ENCODE data around the gene EDARADD. TPM values are rescaled to one million over a fixed set of nuclear protein-coding genes. Genes with fewer than 3 reads are reported as not detected.

EDARADD gene
- total RNA-seq, 1 donor from 2014 or later: 9.4 TPM

DNA sequence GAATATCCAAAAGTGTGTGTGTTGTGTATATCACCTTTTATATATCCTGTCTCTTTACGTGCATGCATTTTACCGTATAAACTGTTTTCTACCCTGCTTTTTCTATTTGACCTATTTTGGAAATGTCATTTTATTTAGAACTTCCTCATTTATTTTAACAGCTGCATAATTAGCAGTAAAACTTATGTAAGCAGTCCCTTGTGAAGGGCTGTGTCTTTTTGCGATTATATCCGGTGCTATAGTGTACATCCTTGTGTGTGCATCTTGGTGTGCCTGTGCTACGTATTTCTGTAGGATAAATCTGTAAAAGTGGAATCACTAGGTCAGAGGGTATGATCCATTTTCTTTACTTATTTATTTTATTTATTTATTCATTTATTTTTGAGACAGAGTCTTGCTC is 136.9 kb downstream of the EDARADD start:
- DNase-seq (ENCODE audit: low spot score): no peak
- Mint-ChIP-seq H3K27ac (ENCODE audit: unreplicated experiment) (no peak overlapping the region), H3K36me3 (ENCODE audit: low read depth, unreplicated experiment) (peaks cover 24% of the 10 kb centered on the region), H3K9me3 (ENCODE audit: unreplicated experiment) (no peaks in the 10 kb centered on the region), H3K4me3 (ENCODE audit: unreplicated experiment) (no peak overlapping the region), H3K27me3 (ENCODE audit: unreplicated experiment) (no peaks in the 10 kb centered on the region), H3K4me1 (ENCODE audit: unreplicated experiment) (peaks cover 23% of the 10 kb centered on the region)
- TF ChIP-seq, protein P1, sequence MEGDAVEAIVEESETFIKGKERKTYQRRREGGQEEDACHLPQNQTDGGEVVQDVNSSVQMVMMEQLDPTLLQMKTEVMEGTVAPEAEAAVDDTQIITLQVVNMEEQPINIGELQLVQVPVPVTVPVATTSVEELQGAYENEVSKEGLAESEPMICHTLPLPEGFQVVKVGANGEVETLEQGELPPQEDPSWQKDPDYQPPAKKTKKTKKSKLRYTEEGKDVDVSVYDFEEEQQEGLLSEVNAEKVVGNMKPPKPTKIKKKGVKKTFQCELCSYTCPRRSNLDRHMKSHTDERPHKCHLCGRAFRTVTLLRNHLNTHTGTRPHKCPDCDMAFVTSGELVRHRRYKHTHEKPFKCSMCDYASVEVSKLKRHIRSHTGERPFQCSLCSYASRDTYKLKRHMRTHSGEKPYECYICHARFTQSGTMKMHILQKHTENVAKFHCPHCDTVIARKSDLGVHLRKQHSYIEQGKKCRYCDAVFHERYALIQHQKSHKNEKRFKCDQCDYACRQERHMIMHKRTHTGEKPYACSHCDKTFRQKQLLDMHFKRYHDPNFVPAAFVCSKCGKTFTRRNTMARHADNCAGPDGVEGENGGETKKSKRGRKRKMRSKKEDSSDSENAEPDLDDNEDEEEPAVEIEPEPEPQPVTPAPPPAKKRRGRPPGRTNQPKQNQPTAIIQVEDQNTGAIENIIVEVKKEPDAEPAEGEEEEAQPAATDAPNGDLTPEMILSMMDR (IDR thresholded peaks at IDR 0.05; ENCODE audit: unreplicated experiment): no peak

- Mint-ChIP-seq H3K27ac (ENCODE audit: unreplicated experiment) (no peak overlapping the region), H3K36me3 (ENCODE audit: low read depth, unreplicated experiment) (peaks cover 19% of the 10 kb centered on the region), H3K4me1 (ENCODE audit: unreplicated experiment) (peaks cover 11% of the 10 kb centered on the region), H3K4me3 (ENCODE audit: unreplicated experiment) (peak overlapping the region; percentile 10), H3K9me3 (ENCODE audit: unreplicated experiment) (no peaks in the 10 kb centered on the region), H3K27me3 (ENCODE audit: unreplicated experiment) (no peaks in the 10 kb centered on the region)
- TF ChIP-seq, protein P1 (IDR thresholded peaks at IDR 0.05; ENCODE audit: unreplicated experiment): no peak
- no peak for DNase-seq (ENCODE audit: low spot score)
Measured at GRCh38 chr1:236532850-236533249, 138.8 kb downstream of the EDARADD start.

GRCh38 chr1:236534151-236534651 is 140.1 kb downstream of the EDARADD start:
- Mint-ChIP-seq H3K4me3 (ENCODE audit: unreplicated experiment) (no peak overlapping the region), H3K4me1 (ENCODE audit: unreplicated experiment) (peaks cover 11% of the 10 kb centered on the region), H3K36me3 (ENCODE audit: low read depth, unreplicated experiment) (peaks cover 28% of the 10 kb centered on the region), H3K9me3 (ENCODE audit: unreplicated experiment) (no peaks in the 10 kb centered on the region), H3K27ac (ENCODE audit: unreplicated experiment) (no peak overlapping the region), H3K27me3 (ENCODE audit: unreplicated experiment) (no peaks in the 10 kb centered on the region)
- TF ChIP-seq, protein P1 (IDR thresholded peaks at IDR 0.05; ENCODE audit: unreplicated experiment): no peak
- DNase-seq (ENCODE audit: low spot score): no peak

Other genes starting within 250 kb of the EDARADD start
- 6.8 TPM for gene ERO1B, start 112.3 kb upstream of the EDARADD start, total RNA-seq (ENCODE audit: unreplicated experiment)
- 94.5 TPM for gene LGALS8, start 129.7 kb downstream of the EDARADD start, total RNA-seq (ENCODE audit: unreplicated experiment)
- 33.3 TPM for gene HEATR1, start 210.2 kb downstream of the EDARADD start, total RNA-seq (ENCODE audit: unreplicated experiment)